Hepatocyte (in vitro differentiated cells): ENCODE data around the gene PPP2R2C. TPM values are rescaled to one million over a fixed set of nuclear protein-coding genes. Genes with fewer than 3 reads are reported as not detected.

Source experiments
- DNase-seq: peaks from one replicate; pipeline ENCODE4 v3.0.0-alpha.2; 2016; ENCODE audit warnings: low spot score
- H2AFZ ChIP-seq: fragments of 200-600 bp; sonication (generic); 2 replicates; pipeline ENCODE4 v1.6.0; 2016; ENCODE audit warnings: antibody characterized with exemption, mild to moderate bottlenecking
- H3K27ac ChIP-seq: fragments of 200-600 bp; sonication (generic); 2 replicates; pipeline ENCODE4 v1.5.1; 2016; ENCODE audit warnings: mild to moderate bottlenecking
- H3K27me3 ChIP-seq: fragments of 200-600 bp; sonication (generic); 2 replicates; pipeline ENCODE4 v1.6.1; 2016
- H3K36me3 ChIP-seq: fragments of 200-600 bp; sonication (generic); replicated peaks from 2 replicates; pipeline ENCODE4 v1.5.1; 2016; ENCODE audit warnings: low read depth; ENCODE audit not compliant: insufficient read depth
- H3K4me1 ChIP-seq: fragments of 200-600 bp; sonication (generic); 2 replicates; pipeline ENCODE4 v1.5.1; 2016; ENCODE audit warnings: mild to moderate bottlenecking, moderate library complexity; ENCODE audit not compliant: insufficient read depth
- H3K4me2 ChIP-seq: fragments of 200-600 bp; sonication (generic); 2 replicates; pipeline ENCODE4 v1.6.0; 2016
- H3K4me3 ChIP-seq: fragments of 200-600 bp; sonication (generic); 2 replicates; pipeline ENCODE4 v1.5.1; 2016; ENCODE audit warnings: mild to moderate bottlenecking
- H3K79me2 ChIP-seq: fragments of 200-600 bp; sonication (generic); 2 replicates; pipeline ENCODE4 v1.6.0; 2017; ENCODE audit warnings: mild to moderate bottlenecking
- H3K9me2 ChIP-seq: fragments of 200-600 bp; sonication (generic); replicated peaks from 2 replicates; pipeline ENCODE4 v1.6.0; 2017; ENCODE audit warnings: mild to moderate bottlenecking; ENCODE audit not compliant: insufficient read depth
- H3K9me3 ChIP-seq: fragments of 200-600 bp; sonication (generic); 2 replicates; pipeline ENCODE4 v1.5.1; 2016; ENCODE audit warnings: low read depth, mild to moderate bottlenecking
- H4K20me1 ChIP-seq: fragments of 200-600 bp; sonication (generic); 2 replicates; pipeline ENCODE4 v1.6.0; 2016; ENCODE audit warnings: mild to moderate bottlenecking; ENCODE audit not compliant: insufficient read depth, poor library complexity, severe bottlenecking
- EZH2 ChIP-seq: fragments of 200-600 bp; sonication (generic); IDR thresholded peaks from 2 replicates; pipeline ENCODE4 v1.6.1; 2016; ENCODE audit warnings: antibody characterized with exemption, mild to moderate bottlenecking, borderline replicate concordance
- EZH2phosphoT487 ChIP-seq: fragments of 200-600 bp; sonication (generic); IDR thresholded peaks from one replicate; pipeline ENCODE4 v1.6.1; 2018; ENCODE audit warnings: antibody characterized with exemption, mild to moderate bottlenecking, low read depth, moderate library complexity; ENCODE audit not compliant: unreplicated experiment, severe bottlenecking
- WGBS: methylation state at CpG from one replicate; pipeline ENCODE4 v1.1.6; 2016; ENCODE audit warnings: low lambda C conversion rate; ENCODE audit errors: missing lambda C conversion rate; 5-methylcytosine and 5-hydroxymethylcytosine counted together
- polyA plus RNA-seq: library from polyadenylated mRNA; unstranded; fragments of >200 nt; fragmentation: Nextera tagmentation; extraction: Ambion mirVana; gene quantifications from 2 replicates; pipeline ENCODE4 v1.2.1, GENCODE V29; 2016
- total RNA-seq: library from RNA; depleted of rRNA; stranded (reverse); fragments of >200 nt; gene quantifications from 2 replicates; pipeline ENCODE4 v1.2.3, GENCODE V29; 2014
- TF ChIP-seq, protein P1 (sequence below): fragments of 200-600 bp; sonication (generic); IDR thresholded peaks from 2 replicates; pipeline ENCODE4 v1.5.1; 2016; ENCODE audit warnings: antibody characterized with exemption, mild to moderate bottlenecking; ENCODE audit not compliant: poor library complexity

PPP2R2C gene
- total and polyA plus RNA-seq, 2 experiments from 2014 or later = 0.35 to 0.67 TPM

DNA sequence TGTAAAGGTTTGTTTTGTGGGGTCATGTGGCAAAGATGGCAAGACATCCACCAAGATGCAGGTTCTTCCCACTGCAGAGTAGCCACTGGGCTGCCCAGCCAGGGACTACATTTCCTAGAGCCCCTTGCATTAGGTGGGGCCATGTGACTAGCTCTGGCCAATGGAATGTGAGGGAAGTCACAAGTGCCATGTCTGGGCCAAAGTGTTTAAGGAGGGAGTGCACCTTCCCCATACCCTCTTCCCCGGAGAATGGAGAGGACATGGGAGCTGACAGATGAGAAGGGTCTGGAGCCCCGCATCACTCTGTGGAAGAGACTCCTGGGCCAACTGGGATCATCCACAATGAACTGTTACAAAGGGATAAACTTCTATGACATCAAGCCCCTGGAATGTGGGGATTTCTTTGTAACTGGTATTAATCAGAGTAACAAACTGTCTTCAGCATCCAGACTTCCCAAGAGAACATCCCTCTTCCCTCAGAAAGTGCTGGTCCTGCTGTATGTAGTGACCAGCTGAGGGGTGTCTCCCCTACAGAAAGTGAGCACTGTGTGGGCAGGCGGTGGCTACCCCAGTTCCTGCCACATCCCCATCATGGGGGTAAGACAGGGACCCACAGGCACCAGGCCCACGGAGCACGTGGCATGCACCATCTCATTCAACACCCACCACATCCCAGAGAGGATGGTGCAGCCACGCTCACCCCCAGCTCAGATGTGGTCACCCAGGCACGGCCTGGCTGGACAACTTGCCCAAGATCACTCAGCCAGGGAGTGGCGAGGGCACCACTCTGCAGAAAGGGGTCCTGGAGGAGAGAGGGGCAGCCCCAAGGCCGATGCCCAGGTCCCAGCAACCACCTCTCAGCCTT, 10.9 kb downstream of the PPP2R2C start:
- peaks cover 18% of the 10 kb centered on the region for H3K27me3 ChIP-seq
- H3K79me2 ChIP-seq = no peaks in the 10 kb centered on the region
- H3K4me1 ChIP-seq = no peaks in the 10 kb centered on the region
- DNase-seq = no peak
- 89% methylated on average over 9 of the region's 9 CpGs for WGBS
- H3K4me2 ChIP-seq = no peak overlapping the region
- H2AFZ ChIP-seq = no peak overlapping the region
- no peak overlapping the region for H3K4me3 ChIP-seq
- no peaks in the 10 kb centered on the region for H3K36me3 ChIP-seq
- H3K9me2 ChIP-seq = no peaks in the 10 kb centered on the region
- H3K27ac ChIP-seq = no peak overlapping the region
- no peak for TF ChIP-seq EZH2
- TF ChIP-seq EZH2phosphoT487 = no peak
- H4K20me1 ChIP-seq = no peaks in the 10 kb centered on the region
- no peaks in the 10 kb centered on the region for H3K9me3 ChIP-seq

DNA sequence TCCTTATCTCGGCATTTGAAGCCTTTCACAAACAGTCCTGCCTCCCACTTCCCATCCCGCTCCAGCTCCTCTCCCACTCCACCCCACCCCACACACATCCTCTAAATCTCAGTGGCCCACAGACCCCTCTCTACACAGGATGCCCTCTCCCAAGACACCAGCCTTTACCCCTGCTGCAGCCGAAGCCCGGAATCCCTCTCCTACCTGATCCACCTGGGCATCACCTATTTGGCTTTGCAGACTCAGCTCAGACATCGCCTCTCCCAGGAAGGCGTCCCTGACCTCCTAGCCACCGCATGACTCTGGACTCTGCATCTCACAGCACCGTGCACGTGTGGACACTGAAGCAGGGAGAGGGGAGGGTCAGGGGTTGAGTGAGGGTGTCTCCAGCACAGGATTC, 11.5 kb downstream of the PPP2R2C start:
- TF ChIP-seq EZH2phosphoT487 (no peak), EZH2 (no peak)
- TF ChIP-seq, protein P1, sequence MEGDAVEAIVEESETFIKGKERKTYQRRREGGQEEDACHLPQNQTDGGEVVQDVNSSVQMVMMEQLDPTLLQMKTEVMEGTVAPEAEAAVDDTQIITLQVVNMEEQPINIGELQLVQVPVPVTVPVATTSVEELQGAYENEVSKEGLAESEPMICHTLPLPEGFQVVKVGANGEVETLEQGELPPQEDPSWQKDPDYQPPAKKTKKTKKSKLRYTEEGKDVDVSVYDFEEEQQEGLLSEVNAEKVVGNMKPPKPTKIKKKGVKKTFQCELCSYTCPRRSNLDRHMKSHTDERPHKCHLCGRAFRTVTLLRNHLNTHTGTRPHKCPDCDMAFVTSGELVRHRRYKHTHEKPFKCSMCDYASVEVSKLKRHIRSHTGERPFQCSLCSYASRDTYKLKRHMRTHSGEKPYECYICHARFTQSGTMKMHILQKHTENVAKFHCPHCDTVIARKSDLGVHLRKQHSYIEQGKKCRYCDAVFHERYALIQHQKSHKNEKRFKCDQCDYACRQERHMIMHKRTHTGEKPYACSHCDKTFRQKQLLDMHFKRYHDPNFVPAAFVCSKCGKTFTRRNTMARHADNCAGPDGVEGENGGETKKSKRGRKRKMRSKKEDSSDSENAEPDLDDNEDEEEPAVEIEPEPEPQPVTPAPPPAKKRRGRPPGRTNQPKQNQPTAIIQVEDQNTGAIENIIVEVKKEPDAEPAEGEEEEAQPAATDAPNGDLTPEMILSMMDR = no peak
- no peak overlapping the region for H3K27ac ChIP-seq
- H4K20me1 ChIP-seq = no peaks in the 10 kb centered on the region

DNA sequence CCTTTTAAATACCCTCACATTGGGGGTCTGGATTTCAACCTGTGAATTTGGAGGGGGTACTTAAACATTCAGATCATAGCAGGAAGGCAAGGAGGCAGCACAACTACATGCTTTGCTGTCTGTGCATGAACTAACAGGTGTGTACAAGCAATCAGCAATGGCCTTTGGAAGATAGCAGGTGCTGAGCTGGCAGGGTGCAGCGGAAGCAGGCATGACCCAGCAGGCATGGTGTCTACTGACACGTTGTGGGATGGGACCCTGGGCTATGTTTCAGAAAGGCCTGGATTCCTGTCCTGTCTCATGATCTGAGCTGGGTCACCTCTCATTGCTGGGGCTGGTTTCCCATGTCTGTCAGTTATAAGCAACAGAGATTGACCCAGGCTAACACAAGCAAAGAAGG, 13.9 kb downstream of the PPP2R2C start:
- TF ChIP-seq, protein P1 = no peak
- no peak for TF ChIP-seq EZH2phosphoT487
- no peak for TF ChIP-seq EZH2
- Histone ChIP-seq H3K27ac (no peak overlapping the region), H4K20me1 (no peaks in the 10 kb centered on the region), H3K79me2 (no peaks in the 10 kb centered on the region), H3K36me3 (no peaks in the 10 kb centered on the region), H3K4me1 (no peaks in the 10 kb centered on the region), H3K9me3 (no peaks in the 10 kb centered on the region), H3K27me3 (peaks cover 4% of the 10 kb centered on the region), H3K4me2 (no peak overlapping the region), H3K4me3 (no peak overlapping the region), H3K9me2 (no peaks in the 10 kb centered on the region), H2AFZ (no peak overlapping the region)
- no peak for DNase-seq
- WGBS = 87% methylated on average over 2 of the region's 2 CpGs

More for the DNA sequence above, 11.5 kb downstream of the PPP2R2C start:
- Histone ChIP-seq H3K9me2 (no peaks in the 10 kb centered on the region), H3K4me1 (no peaks in the 10 kb centered on the region), H3K4me2 (no peak overlapping the region), H2AFZ (no peak overlapping the region), H3K4me3 (no peak overlapping the region), H3K79me2 (no peaks in the 10 kb centered on the region), H3K9me3 (no peaks in the 10 kb centered on the region), H3K36me3 (no peaks in the 10 kb centered on the region), H3K27me3 (peaks cover 12% of the 10 kb centered on the region)
- WGBS = 75% methylated on average over 9 of the region's 9 CpGs
- DNase-seq = no peak

DNA sequence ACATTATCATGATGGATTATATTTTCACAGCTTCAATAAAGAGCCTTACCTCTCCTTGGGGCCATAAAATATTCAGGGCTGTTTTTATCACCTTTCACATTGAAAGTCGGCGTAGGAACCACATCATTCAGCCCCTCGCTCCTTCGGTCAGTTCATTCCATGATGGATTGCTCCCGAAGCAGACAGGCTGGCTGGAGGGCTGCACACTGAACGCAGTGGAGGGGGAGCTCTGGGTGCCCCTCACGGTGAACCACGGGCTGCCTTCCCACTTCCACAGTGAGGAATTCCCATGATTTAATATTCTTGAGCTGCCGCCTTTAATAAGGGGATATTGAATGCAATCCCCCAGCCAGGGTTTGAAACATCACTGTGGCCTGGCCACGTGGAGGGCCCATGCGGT, 16.0 kb downstream of the PPP2R2C start:
- TF ChIP-seq, protein P1 = no peak
- TF ChIP-seq EZH2 (no peak), EZH2phosphoT487 (no peak)
- peaks cover 4% of the 10 kb centered on the region for H3K27me3 ChIP-seq
- no peak for DNase-seq
- H3K9me2 ChIP-seq = no peaks in the 10 kb centered on the region
- H4K20me1 ChIP-seq = no peaks in the 10 kb centered on the region
- no peak overlapping the region for H2AFZ ChIP-seq
- H3K79me2 ChIP-seq = no peaks in the 10 kb centered on the region
- H3K9me3 ChIP-seq = no peaks in the 10 kb centered on the region
- H3K4me3 ChIP-seq = no peak overlapping the region
- no peaks in the 10 kb centered on the region for H3K4me1 ChIP-seq
- H3K27ac ChIP-seq = no peak overlapping the region
- WGBS = 84% methylated on average over 11 of the region's 11 CpGs
- H3K36me3 ChIP-seq = no peaks in the 10 kb centered on the region
- no peak overlapping the region for H3K4me2 ChIP-seq
